ENCODE measurements around the gene OASL. TPM values are rescaled to one million over a fixed set of nuclear protein-coding genes. Genes with fewer than 3 reads are reported as not detected.

OASL gene
- total RNA-seq, 2 donors from 2014 or later: 0.78 to 1.3 TPM

DNA sequence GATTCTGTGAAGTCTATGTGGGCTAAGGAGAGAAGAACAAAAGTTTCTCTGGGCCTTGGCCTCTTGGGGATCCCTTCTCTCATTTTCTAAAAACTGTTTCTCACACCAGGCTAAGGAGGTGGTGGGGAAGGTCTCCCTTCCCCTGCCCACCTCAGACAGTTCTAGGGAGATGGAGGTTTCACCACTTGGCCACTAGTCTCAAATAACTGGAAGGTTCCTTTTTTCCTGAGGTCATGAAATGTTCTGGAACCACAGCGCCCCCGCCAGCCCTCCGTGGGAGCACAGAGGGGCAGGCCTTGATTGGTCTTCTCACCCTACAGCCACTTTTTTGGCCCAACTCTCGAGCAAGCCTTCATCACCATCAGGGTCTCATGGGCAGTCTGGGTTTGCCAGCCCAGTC, 35.4 kb downstream of the OASL start:
- Histone ChIP-seq H3K4me1 (peaks cover 15% of the 10 kb centered on the region), H3K36me3 (replicated peaks in 1 of 2; ENCODE audit: insufficient read depth in 1 of 2, low read depth in 2 of 2) (peaks cover 0 to 9% of the 10 kb centered on the region in 2 donors), H3K27me3 (no peaks in the 10 kb centered on the region), H3K4me3 (no peak overlapping the region), H3K27ac (no peak overlapping the region), H3K9me3 (no peaks in the 10 kb centered on the region)
- DNase-seq (peak in 3 of 4 donors; percentile 30 to 50 (median 44)), ATAC-seq (no peak)
- WGBS, 2 donors: 57 to 76% methylated on average over 4 of the region's 4 CpGs
- intact Hi-C loops (cut with DNase I): loop anchor here (5.0 kb wide), 1 partner anchor 51 kb away; no protein-coding TSS in a partner anchor
- TF ChIP-seq, protein P1, sequence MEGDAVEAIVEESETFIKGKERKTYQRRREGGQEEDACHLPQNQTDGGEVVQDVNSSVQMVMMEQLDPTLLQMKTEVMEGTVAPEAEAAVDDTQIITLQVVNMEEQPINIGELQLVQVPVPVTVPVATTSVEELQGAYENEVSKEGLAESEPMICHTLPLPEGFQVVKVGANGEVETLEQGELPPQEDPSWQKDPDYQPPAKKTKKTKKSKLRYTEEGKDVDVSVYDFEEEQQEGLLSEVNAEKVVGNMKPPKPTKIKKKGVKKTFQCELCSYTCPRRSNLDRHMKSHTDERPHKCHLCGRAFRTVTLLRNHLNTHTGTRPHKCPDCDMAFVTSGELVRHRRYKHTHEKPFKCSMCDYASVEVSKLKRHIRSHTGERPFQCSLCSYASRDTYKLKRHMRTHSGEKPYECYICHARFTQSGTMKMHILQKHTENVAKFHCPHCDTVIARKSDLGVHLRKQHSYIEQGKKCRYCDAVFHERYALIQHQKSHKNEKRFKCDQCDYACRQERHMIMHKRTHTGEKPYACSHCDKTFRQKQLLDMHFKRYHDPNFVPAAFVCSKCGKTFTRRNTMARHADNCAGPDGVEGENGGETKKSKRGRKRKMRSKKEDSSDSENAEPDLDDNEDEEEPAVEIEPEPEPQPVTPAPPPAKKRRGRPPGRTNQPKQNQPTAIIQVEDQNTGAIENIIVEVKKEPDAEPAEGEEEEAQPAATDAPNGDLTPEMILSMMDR (IDR thresholded peaks at IDR 0.05): peak in 4 of 7 experiments; percentile 26 to 44 (median 40)
- TF ChIP-seq POLR2A (IDR thresholded peaks at IDR 0.05): no peak

DNA sequence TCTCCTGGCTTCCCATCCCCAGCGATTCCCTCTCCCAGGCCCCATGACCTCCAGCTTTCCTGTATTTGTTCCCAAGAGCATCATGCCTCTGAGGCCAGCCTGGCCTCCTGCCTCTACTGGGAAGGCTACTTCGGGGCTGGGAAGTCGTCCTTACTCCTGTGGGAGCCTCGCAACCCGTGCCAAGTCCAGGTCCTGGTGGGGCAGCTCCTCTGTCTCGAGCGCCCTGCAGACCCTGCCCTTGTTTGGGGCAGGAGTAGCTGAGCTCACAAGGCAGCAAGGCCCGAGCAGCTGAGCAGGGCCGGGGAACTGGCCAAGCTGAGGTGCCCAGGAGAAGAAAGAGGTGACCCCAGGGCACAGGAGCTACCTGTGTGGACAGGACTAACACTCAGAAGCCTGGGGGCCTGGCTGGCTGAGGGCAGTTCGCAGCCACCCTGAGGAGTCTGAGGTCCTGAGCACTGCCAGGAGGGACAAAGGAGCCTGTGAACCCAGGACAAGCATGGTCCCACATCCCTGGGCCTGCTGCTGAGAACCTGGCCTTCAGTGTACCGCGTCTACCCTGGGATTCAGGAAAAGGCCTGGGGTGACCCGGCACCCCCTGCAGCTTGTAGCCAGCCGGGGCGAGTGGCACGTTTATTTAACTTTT, 37.1 kb downstream of the OASL start:
- H3K27ac ChIP-seq: no peak overlapping the region
- intact Hi-C loops (cut with DNase I): loop anchor here (5.0 kb wide), 1 partner anchor 50 kb away; no protein-coding TSS in a partner anchor
- no peak overlapping the region for H3K4me3 ChIP-seq
- TF ChIP-seq, protein P1 (IDR thresholded peaks at IDR 0.05): no peak
- no peak for TF ChIP-seq POLR2A (IDR thresholded peaks at IDR 0.05)
- H3K9me3 ChIP-seq: no peaks in the 10 kb centered on the region
- H3K36me3 ChIP-seq (replicated peaks in 1 of 2; ENCODE audit: insufficient read depth in 1 of 2, low read depth in 2 of 2): peaks cover 0 to 9% of the 10 kb centered on the region in 2 donors
- no peaks in the 10 kb centered on the region for H3K27me3 ChIP-seq
- ATAC-seq (no peak), DNase-seq (no peak)
- 93% methylated on average over 7 to 14 of the region's 16 CpGs for WGBS, 2 donors
- H3K4me1 ChIP-seq: peaks cover 15% of the 10 kb centered on the region

DNA sequence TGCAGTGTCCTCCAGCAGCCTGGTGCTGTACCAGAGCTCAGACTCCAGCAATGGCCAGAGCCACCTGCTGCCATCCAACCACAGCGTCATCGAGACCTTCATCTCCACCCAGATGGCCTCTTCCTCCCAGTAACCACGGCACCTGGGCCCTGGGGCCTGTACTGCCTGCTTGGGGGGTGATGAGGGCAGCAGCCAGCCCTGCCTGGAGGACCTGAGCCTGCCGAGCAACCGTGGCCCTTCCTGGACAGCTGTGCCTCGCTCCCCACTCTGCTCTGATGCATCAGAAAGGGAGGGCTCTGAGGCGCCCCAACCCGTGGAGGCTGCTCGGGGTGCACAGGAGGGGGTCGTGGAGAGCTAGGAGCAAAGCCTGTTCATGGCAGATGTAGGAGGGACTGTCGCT, 38.0 kb downstream of the OASL start:
- ATAC-seq: no peak
- Histone ChIP-seq H3K27ac (no peak overlapping the region), H3K27me3 (no peaks in the 10 kb centered on the region), H3K4me1 (peaks cover 15% of the 10 kb centered on the region), H3K36me3 (replicated peaks in 1 of 2; ENCODE audit: insufficient read depth in 1 of 2, low read depth in 2 of 2) (peaks cover 0 to 9% of the 10 kb centered on the region in 2 donors), H3K9me3 (no peaks in the 10 kb centered on the region), H3K4me3 (no peak overlapping the region)
- no peak for DNase-seq
- intact Hi-C loops (cut with DNase I): loop anchor here (5.0 kb wide), 1 partner anchor 49 kb away; no protein-coding TSS in a partner anchor
- TF ChIP-seq POLR2A (IDR thresholded peaks at IDR 0.05): no peak
- TF ChIP-seq, protein P1 (IDR thresholded peaks at IDR 0.05): no peak
- WGBS, 2 donors: 88 to 91% methylated on average over 3 to 10 of the region's 11 CpGs

DNA sequence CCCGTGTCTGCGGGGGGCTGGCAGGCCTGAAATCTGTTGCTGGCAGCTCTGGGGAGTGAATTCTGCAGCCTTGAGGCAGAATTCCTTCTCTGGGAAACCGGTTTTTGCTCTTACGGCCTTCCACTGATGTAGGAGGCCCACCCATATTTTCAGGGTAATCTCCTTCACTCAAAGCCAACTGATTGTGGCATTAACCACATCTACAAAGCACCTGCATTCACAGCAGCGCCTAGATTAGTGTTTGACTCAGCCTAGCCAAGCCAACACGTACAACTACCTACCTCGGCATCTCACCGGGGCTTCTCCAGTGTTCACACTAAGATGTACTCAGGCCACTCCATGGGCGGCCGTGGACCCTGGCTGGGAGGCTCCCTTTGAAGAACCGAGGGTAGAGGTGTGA, 38.5 kb downstream of the OASL start:
- H3K4me1 ChIP-seq: peaks cover 15% of the 10 kb centered on the region
- WGBS, 2 donors: 82 to 83% methylated on average over 9 to 11 of the region's 11 CpGs
- TF ChIP-seq, protein P1 (IDR thresholded peaks at IDR 0.05): no peak
- TF ChIP-seq POLR2A (IDR thresholded peaks at IDR 0.05): no peak
- H3K27ac ChIP-seq: no peak overlapping the region
- H3K9me3 ChIP-seq: no peaks in the 10 kb centered on the region
- no peak overlapping the region for H3K4me3 ChIP-seq
- ATAC-seq: no peak
- no peaks in the 10 kb centered on the region for H3K27me3 ChIP-seq
- intact Hi-C loops (cut with DNase I): loop anchor here (5.0 kb wide), 1 partner anchor 48 kb away; no protein-coding TSS in a partner anchor
- peaks cover 3 to 10% of the 10 kb centered on the region in 2 donors for H3K36me3 ChIP-seq (replicated peaks in 1 of 2; ENCODE audit: insufficient read depth in 1 of 2, low read depth in 2 of 2)
- no peak for DNase-seq

Data from body of pancreas (tissue), 4 donors.